Suprapubic skin (tissue), 4 donors: Measurements from ENCODE around the gene FAM209A. TPM values are rescaled to one million over a fixed set of nuclear protein-coding genes. Genes with fewer than 3 reads are reported as not detected.

Experiments
- DNase-seq, 2 donors: peaks; one replicate each; pipeline ENCODE4 v3.0.0-alpha.2; 2019; ENCODE audit warnings: low spot score in 2 of 2
- H3K27ac ChIP-seq: fragments of 200-600 bp; sonication (generic); one replicate; pipeline ENCODE4 v1.5.1; 2019
- H3K27me3 ChIP-seq: fragments of 200-600 bp; sonication (generic); one replicate; pipeline ENCODE4 v1.5.1; 2019
- H3K36me3 ChIP-seq: fragments of 200-600 bp; sonication (generic); one replicate; pipeline ENCODE4 v1.5.1; 2019
- H3K4me1 ChIP-seq: fragments of 200-600 bp; sonication (generic); one replicate; pipeline ENCODE4 v1.5.1; 2019
- H3K4me3 ChIP-seq: fragments of 200-600 bp; sonication (generic); one replicate; pipeline ENCODE4 v1.5.1; 2019; ENCODE audit warnings: mild to moderate bottlenecking
- H3K9me3 ChIP-seq: fragments of 200-600 bp; sonication (generic); one replicate; pipeline ENCODE4 v1.5.1; 2019
- CTCF ChIP-seq, 2 donors: fragments of 200-600 bp in 1 of 2; fragments of 450-650 bp in 1 of 2; sonication (generic) in 1 of 2; IDR thresholded peaks; one replicate each; pipeline ENCODE4 v1.5.1; 2016 to 2019; ENCODE audit warnings: antibody characterized with exemption in 2 of 2, mild to moderate bottlenecking in 1 of 2, moderate library complexity in 1 of 2
- EP300 ChIP-seq: sonication (generic); formaldehyde crosslinking; IDR thresholded peaks from one replicate; pipeline ENCODE4 v1.6.1; 2017; ENCODE audit warnings: antibody characterized with exemption
- POLR2A ChIP-seq, 2 donors: fragments of 450-650 bp; IDR thresholded peaks; one replicate each; pipeline ENCODE4 v1.6.1; 2017; ENCODE audit warnings: antibody characterized with exemption in 2 of 2, mild to moderate bottlenecking in 2 of 2, moderate library complexity in 2 of 2
- POLR2AphosphoS5 ChIP-seq, 3 donors: sonication (generic); formaldehyde crosslinking; IDR thresholded peaks; one replicate each; pipeline ENCODE4 v1.6.1; 2017; ENCODE audit warnings: antibody characterized with exemption in 3 of 3
- WGBS: methylation state at CpG from one replicate; pipeline ENCODE4 v1.1.5; 2018; 5-methylcytosine and 5-hydroxymethylcytosine counted together
- total RNA-seq, 4 donors: library from RNA; depleted of rRNA; stranded (reverse); fragments of >200 nt; gene quantifications; one replicate each; pipeline ENCODE4 v1.1.0, GENCODE V29; 2016

Gene FAM209A
- total RNA-seq, 4 donors from 2014 or later = 1.8 to 2.1 TPM; not detected in 2

GRCh38 chr20:56504373-56505005 lies 20.1 kb upstream of the FAM209A start:
- TF ChIP-seq POLR2A (IDR thresholded peaks at IDR 0.05) (no peak), CTCF (IDR thresholded peaks at IDR 0.05) (peak in 1 of 2 donors; percentile 28)

GRCh38 chr20:56506103-56506502 lies 18.4 kb upstream of the FAM209A start:
- no peak overlapping the region for H3K27ac ChIP-seq
- WGBS = 63% methylated on average over 3 of the region's 3 CpGs
- TF ChIP-seq EP300 (no peak), POLR2AphosphoS5 (IDR thresholded peaks at IDR 0.05) (no peak), CTCF (IDR thresholded peaks at IDR 0.05) (no peak), POLR2A (IDR thresholded peaks at IDR 0.05) (no peak)

More at GRCh38 chr20:56504373-56505005, 20.1 kb upstream of the FAM209A start:
- Histone ChIP-seq H3K36me3 (peaks cover 6% of the 10 kb centered on the region), H3K4me1 (no peaks in the 10 kb centered on the region), H3K4me3 (no peak overlapping the region), H3K9me3 (no peaks in the 10 kb centered on the region), H3K27me3 (no peaks in the 10 kb centered on the region), H3K27ac (no peak overlapping the region)
- WGBS = 85% methylated on average over 9 of the region's 9 CpGs
- no peak for DNase-seq

GRCh38 chr20:56511926-56512325 lies 12.6 kb upstream of the FAM209A start:
- Histone ChIP-seq H3K9me3 (no peaks in the 10 kb centered on the region), H3K27me3 (no peaks in the 10 kb centered on the region), H3K4me3 (no peak overlapping the region), H3K36me3 (peaks cover 40% of the 10 kb centered on the region), H3K4me1 (no peaks in the 10 kb centered on the region), H3K27ac (no peak overlapping the region)
- TF ChIP-seq EP300 (no peak), POLR2A (IDR thresholded peaks at IDR 0.05) (no peak), POLR2AphosphoS5 (IDR thresholded peaks at IDR 0.05) (no peak), CTCF (IDR thresholded peaks at IDR 0.05) (no peak)
- DNase-seq = no peak
- 96% methylated on average over 10 of the region's 10 CpGs for WGBS

More at GRCh38 chr20:56506103-56506502, 18.4 kb upstream of the FAM209A start:
- DNase-seq = no peak
- Histone ChIP-seq H3K4me1 (no peaks in the 10 kb centered on the region), H3K4me3 (no peak overlapping the region), H3K36me3 (peaks cover 6% of the 10 kb centered on the region), H3K27me3 (no peaks in the 10 kb centered on the region), H3K9me3 (no peaks in the 10 kb centered on the region)

GRCh38 chr20:56513161-56514150 lies 11.1 kb upstream of the FAM209A start:
- Histone ChIP-seq H3K27me3 (no peaks in the 10 kb centered on the region), H3K4me1 (no peaks in the 10 kb centered on the region), H3K36me3 (peaks cover 55% of the 10 kb centered on the region), H3K27ac (no peak overlapping the region), H3K9me3 (no peaks in the 10 kb centered on the region), H3K4me3 (no peak overlapping the region)
- DNase-seq = no peak
- TF ChIP-seq POLR2A (IDR thresholded peaks at IDR 0.05) (no peak), POLR2AphosphoS5 (IDR thresholded peaks at IDR 0.05) (no peak), EP300 (no peak), CTCF (IDR thresholded peaks at IDR 0.05) (no peak)
- WGBS = 80% methylated on average over 18 of the region's 22 CpGs

GRCh38 chr20:56516631-56517030 lies 7.9 kb upstream of the FAM209A start:
- Histone ChIP-seq H3K9me3 (peaks cover 16% of the 10 kb centered on the region), H3K27me3 (no peaks in the 10 kb centered on the region), H3K4me1 (no peaks in the 10 kb centered on the region), H3K4me3 (no peak overlapping the region), H3K27ac (no peak overlapping the region), H3K36me3 (peaks cover 84% of the 10 kb centered on the region)
- no peak for DNase-seq
- 80% methylated on average over 5 of the region's 5 CpGs for WGBS
- TF ChIP-seq EP300 (no peak), POLR2AphosphoS5 (IDR thresholded peaks at IDR 0.05) (no peak), POLR2A (IDR thresholded peaks at IDR 0.05) (no peak), CTCF (IDR thresholded peaks at IDR 0.05) (no peak)
